Lung (tissue), 12 donors: ENCODE data around the gene KDM2B. TPM values are rescaled to one million over a fixed set of nuclear protein-coding genes. Genes with fewer than 3 reads are reported as not detected.

Experiments used
- ATAC-seq: fragments of 200-7000 bp; cut with Tn5 transposase; one replicate; pipeline ENCODE4 v1.9.1; 2020; ENCODE audit warnings: moderate number of reproducible peaks; ENCODE audit not compliant: insufficient read depth, low FRiP score
- DNase-seq, 3 donors: peaks; one replicate each; pipeline ENCODE4 v3.0.0-alpha.2; 2013 to 2017
- H3K27ac ChIP-seq, 2 donors: one replicate each; pipeline ENCODE4 v1.5.1; 2013; ENCODE audit warnings: mild to moderate bottlenecking in 2 of 2, moderate library complexity in 2 of 2, control low read depth in 1 of 2, inconsistent platforms in 1 of 2, low read depth in 1 of 2, low read length in 1 of 2
- H3K27me3 ChIP-seq, 3 donors: one replicate each; pipeline ENCODE4 v1.5.1; 2013; ENCODE audit warnings: low read length in 2 of 3; ENCODE audit not compliant: control insufficient read depth in 3 of 3, insufficient read depth in 3 of 3
- H3K36me3 ChIP-seq, 4 donors: one replicate each; pipeline ENCODE4 v1.5.1; 2013; ENCODE audit warnings: low read length in 4 of 4, mild to moderate bottlenecking in 1 of 4, moderate library complexity in 1 of 4; ENCODE audit not compliant: control insufficient read depth in 4 of 4, insufficient read depth in 4 of 4
- H3K4me1 ChIP-seq, 5 donors: one replicate each; pipeline ENCODE4 v1.5.1; 2013; ENCODE audit warnings: low read length in 5 of 5, mild to moderate bottlenecking in 2 of 5, moderate library complexity in 1 of 5; ENCODE audit not compliant: control insufficient read depth in 5 of 5, insufficient read depth in 5 of 5
- H3K4me3 ChIP-seq: one replicate; pipeline ENCODE4 v1.5.1; 2013; ENCODE audit warnings: mild to moderate bottlenecking, control low read depth, moderate library complexity
- H3K9ac ChIP-seq, 2 donors: one replicate each; pipeline ENCODE4 v1.5.1; 2013; ENCODE audit warnings: low read length in 2 of 2, control low read depth in 1 of 2; ENCODE audit not compliant: insufficient read depth in 1 of 2
- H3K9me3 ChIP-seq, 4 donors: one replicate each; pipeline ENCODE4 v1.5.1; 2013; ENCODE audit warnings: low read length in 3 of 4, mild to moderate bottlenecking in 1 of 4, moderate library complexity in 1 of 4; ENCODE audit not compliant: control insufficient read depth in 4 of 4, insufficient read depth in 3 of 4
- CTCF ChIP-seq: IDR thresholded peaks from 2 replicates; pipeline ENCODE4 v1.5.1; 2012; ENCODE audit warnings: mild to moderate bottlenecking; ENCODE audit errors: control extremely low read depth, extremely low read depth
- WGBS, 2 donors: extraction: QIAGEN DNeasy Blood & Tissue Kit; methylation state at CpG; one replicate each; pipeline ENCODE4 v1.1.7; 2013; 5-methylcytosine and 5-hydroxymethylcytosine counted together
- polyA plus RNA-seq, 2 donors: library from polyadenylated mRNA; stranded (reverse); fragments of 200-250 nt; gene quantifications; one replicate each; pipeline ENCODE4 v1.2.1, GENCODE V29; 2013
- total RNA-seq, 2 donors: library from RNA; depleted of rRNA in 1 of 2; stranded (reverse); fragments of >200 nt in 1 of 2; gene quantifications; one replicate each; pipeline ENCODE4 v1.2.1, GENCODE V29; 2014 to 2021
- donor health status: control.
- donor health status: control.
- donor health status: Bipolar disorder and iron deficiency.
- donor health status: healthy.
- donor health status: DM: yes; HTN: yes; CAD: no.

KDM2B gene
- total and polyA plus RNA-seq, 4 donors, result 13.8 to 44.5 (median 24.6) TPM

GRCh38 chr12:121626853-121627640 is 46.2 kb upstream of the KDM2B start:
- no peak for TF ChIP-seq CTCF
- peaks cover 3 to 19% (median 6%) of the 10 kb centered on the region in 5 donors for H3K4me1 ChIP-seq
- peak overlapping the region; percentile 86 for H3K4me3 ChIP-seq
- peak overlapping the region in 1 of 2 donors; percentile 67 for H3K9ac ChIP-seq
- H3K27ac ChIP-seq, result peak overlapping the region; percentile 97 to 98
- H3K9me3 ChIP-seq, result no peaks in the 10 kb centered on the region
- H3K27me3 ChIP-seq, result no peaks in the 10 kb centered on the region
- peak; percentile 78 for DNase-seq
- H3K36me3 ChIP-seq, result no peaks in the 10 kb centered on the region
- peak; percentile 37 for ATAC-seq
- WGBS, 2 donors, result 1% methylated on average over 42 to 53 of the region's 53 CpGs

- H3K4me3 ChIP-seq, result peak within 1 kb of the TSS; percentile 86
- H3K4me1 ChIP-seq, result peaks cover 3 to 19% (median 6%) of the 10 kb centered on the region in 5 donors
- H3K27ac ChIP-seq, result peak within 1 kb of the TSS; percentile 97 to 98
- TF ChIP-seq CTCF, result no peak
- H3K36me3 ChIP-seq, result no peaks in the 10 kb centered on the region
- H3K9me3 ChIP-seq, result no peaks in the 10 kb centered on the region
- 0 to 1% methylated on average over 55 to 92 of the region's 92 CpGs for WGBS, 2 donors
- H3K27me3 ChIP-seq, result no peaks in the 10 kb centered on the region
- H3K9ac ChIP-seq, result peak within 1 kb of the TSS in 1 of 2 donors; percentile 67
- DNase-seq (peak; percentile 96 to 98 (median 97)), ATAC-seq (peak; percentile 95)
These were observed 45.4 kb upstream of the KDM2B start, which contains the start of gene ORAI1 for GRCh38 chr12:121626087-121626852. Gene ORAI1, plus strand, starts transcription at chr12:121626530.

- H3K4me3 ChIP-seq, result no peak overlapping the region
- no peak overlapping the region for H3K9ac ChIP-seq
- DNase-seq (no peak), ATAC-seq (no peak)
- no peak for TF ChIP-seq CTCF
- H3K36me3 ChIP-seq, result no peaks in the 10 kb centered on the region
- H3K27ac ChIP-seq, result no peak overlapping the region
- no peaks in the 10 kb centered on the region for H3K4me1 ChIP-seq
- H3K27me3 ChIP-seq, result no peaks in the 10 kb centered on the region
- 66 to 79% methylated on average over 8 of the region's 8 CpGs for WGBS, 2 donors
- H3K9me3 ChIP-seq, result no peaks in the 10 kb centered on the region
These were observed 39.6 kb upstream of the KDM2B start for GRCh38 chr12:121620333-121620891.
